Activated naive CD8-positive, alpha-beta T cell treated with anti-CD3 and anti-CD28 coated beads, Interleukin-2, amount 50 U/mL, for 16 hours (primary cell): ENCODE data around the gene CDK11A.

ENCODE experiments used
- DNase-seq: peaks from one replicate; pipeline ENCODE4 v3.0.0-alpha.2; 2020; ENCODE audit warnings: low read depth, low spot score

CDK11A gene

GRCh38 chr1:1724035-1724864, at the start of gene CDK11A:
TSS of gene CDK11A (minus strand) at chr1:1724357. CDS start at chr1:1722818, 1,539 bp downstream.
- peak; percentile 83 for DNase-seq

- DNase-seq: no peak
Observed at GRCh38 chr1:1773874-1774273, 49.7 kb upstream of the CDK11A start.

- DNase-seq: no peak
Observed at GRCh38 chr1:1771096-1771495, 46.9 kb upstream of the CDK11A start.

GRCh38 chr1:1770102-1770501, 45.9 kb upstream of the CDK11A start:
- DNase-seq: no peak

- no peak for DNase-seq
Observed at GRCh38 chr1:1768249-1768992, 44.3 kb upstream of the CDK11A start.

- DNase-seq: no peak
Observed at GRCh38 chr1:1764876-1765470, 40.8 kb upstream of the CDK11A start.

GRCh38 chr1:1763657-1764621, 39.8 kb upstream of the CDK11A start:
- no peak for DNase-seq

GRCh38 chr1:1761504-1762376, 37.6 kb upstream of the CDK11A start:
- no peak for DNase-seq

- DNase-seq: no peak
Observed at GRCh38 chr1:1760715-1761114, 36.6 kb upstream of the CDK11A start.

GRCh38 chr1:1760345-1760650, 36.1 kb upstream of the CDK11A start:
- no peak for DNase-seq

- DNase-seq: no peak
Observed at GRCh38 chr1:1759456-1760344, 35.5 kb upstream of the CDK11A start.

- no peak for DNase-seq
Observed at GRCh38 chr1:1758692-1759455, 34.7 kb upstream of the CDK11A start.

GRCh38 chr1:1758059-1758621, 34.0 kb upstream of the CDK11A start:
- DNase-seq: no peak

- DNase-seq: no peak
Observed at GRCh38 chr1:1757422-1758058, 33.4 kb upstream of the CDK11A start.

- no peak for DNase-seq
Observed at GRCh38 chr1:1756661-1757421, 32.7 kb upstream of the CDK11A start.

GRCh38 chr1:1755852-1756251, 31.7 kb upstream of the CDK11A start:
- DNase-seq: no peak

GRCh38 chr1:1755426-1755825, 31.3 kb upstream of the CDK11A start:
- DNase-seq: no peak
